GM21576 (cell line): ENCODE results near the gene TMEFF2.

ENCODE experiments used
- ATAC-seq: cut with Tn5 transposase; IDR thresholded peaks from one replicate; pipeline ENCODE4 v1.9.1; 2021; ENCODE audit warnings: mild to moderate bottlenecking, moderate library complexity; ENCODE audit not compliant: unreplicated experiment

TMEFF2 gene

GRCh38 chr2:191977754-191978153, 217.0 kb downstream of the TMEFF2 start:
- ATAC-seq: no peak

DNA sequence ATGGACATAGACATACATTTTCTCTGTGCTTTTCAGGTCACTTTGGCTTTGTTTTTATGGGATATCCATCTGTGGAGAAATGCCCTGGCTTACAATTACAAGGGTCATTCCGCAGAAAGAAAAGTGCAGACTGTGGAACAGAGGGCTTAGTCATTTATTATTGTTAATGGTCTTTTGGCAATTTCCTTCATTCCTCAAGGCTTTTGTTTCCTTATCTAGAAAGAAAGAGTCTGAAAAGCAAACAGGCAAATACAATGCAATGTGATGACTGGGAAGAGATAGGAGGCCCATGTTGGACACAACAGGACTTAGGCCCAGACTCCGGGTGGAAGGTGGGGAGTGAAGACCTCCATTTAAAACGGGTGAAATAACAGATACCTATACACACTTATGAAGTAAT, 218.3 kb downstream of the TMEFF2 start:
- no peak for ATAC-seq

DNA sequence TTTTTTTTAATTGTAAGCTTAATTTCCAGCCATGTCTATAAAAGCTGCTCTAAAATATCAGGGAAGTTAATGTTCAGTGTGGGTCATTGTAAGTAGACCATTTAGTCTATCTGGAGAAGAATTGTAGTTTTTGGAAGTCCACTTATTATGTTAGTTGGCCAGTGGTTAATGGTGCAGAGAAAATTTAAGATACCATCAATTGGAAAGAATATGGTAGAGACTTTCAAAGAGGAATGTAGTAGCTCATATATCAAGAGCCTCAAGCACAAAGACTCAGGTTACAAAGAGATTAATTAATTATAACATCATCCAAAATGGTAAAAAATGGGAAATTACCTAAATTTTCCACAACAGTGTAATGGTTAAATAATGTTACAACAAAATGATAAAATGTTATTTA, 220.1 kb downstream of the TMEFF2 start:
- no peak for ATAC-seq

DNA sequence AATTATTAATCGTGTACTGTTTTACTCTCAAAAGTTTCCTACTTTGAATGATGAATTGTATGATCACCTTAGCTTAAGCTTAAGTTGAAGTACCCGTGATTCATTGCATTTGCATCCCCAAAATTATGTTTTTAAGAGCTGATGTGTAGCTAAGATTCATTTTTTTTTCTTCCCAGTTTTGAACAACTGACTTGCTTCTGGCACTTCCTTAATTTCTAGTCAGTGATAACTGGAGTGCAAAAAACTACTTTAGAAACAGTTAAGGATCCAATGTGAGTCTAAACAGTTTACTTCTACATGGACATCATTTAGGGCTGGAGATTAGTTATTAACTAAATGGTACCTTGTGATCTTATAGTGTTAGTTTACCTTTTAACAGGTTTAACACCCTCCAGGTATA, 223.9 kb downstream of the TMEFF2 start:
- no peak for ATAC-seq

GRCh38 chr2:191968120-191968519, 226.6 kb downstream of the TMEFF2 start:
- no peak for ATAC-seq

DNA sequence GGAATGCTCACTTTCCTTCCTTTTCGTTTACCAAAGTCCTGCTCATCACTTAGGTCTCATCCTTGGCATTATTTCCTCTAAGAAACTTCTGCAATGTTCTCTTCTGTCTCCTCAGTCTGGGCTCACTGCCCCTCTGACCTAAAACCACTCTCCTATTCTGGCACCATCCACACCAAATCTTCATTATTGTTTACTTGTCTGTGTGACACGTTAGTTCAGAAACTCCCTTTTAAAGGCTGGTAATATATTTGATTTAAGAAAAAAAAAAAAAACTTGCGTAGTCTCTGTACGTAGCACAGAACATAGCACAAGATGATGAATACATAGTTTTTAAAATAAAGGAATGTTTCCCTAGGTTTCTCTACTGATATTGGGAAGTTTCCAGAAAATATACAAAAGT, 229.0 kb downstream of the TMEFF2 start:
- ATAC-seq: no peak

- ATAC-seq: no peak
These were observed 233.2 kb downstream of the TMEFF2 start for GRCh38 chr2:191961556-191961955.

GRCh38 chr2:191959209-191959608, 235.5 kb downstream of the TMEFF2 start:
- ATAC-seq: no peak

GRCh38 chr2:191957996-191958860, 236.5 kb downstream of the TMEFF2 start:
- no peak for ATAC-seq

DNA sequence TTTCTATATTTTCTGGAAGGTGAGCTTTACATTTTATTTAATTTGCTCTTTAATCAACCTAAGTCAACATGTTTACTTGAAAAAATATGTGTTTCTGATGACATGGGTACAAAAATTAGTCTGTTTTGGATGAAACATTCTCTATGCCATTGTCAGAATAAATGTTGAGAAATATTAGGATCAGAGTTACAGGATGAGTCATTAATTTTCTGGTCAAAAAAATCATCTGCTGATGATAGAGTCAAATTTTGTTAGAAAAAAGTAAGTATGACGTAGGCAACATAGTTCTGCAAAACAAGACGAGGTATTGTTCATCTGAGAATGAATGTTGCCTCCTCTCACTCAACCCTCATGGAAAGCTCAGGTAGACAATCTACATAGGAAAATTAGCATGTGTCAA, 240.3 kb downstream of the TMEFF2 start:
- no peak for ATAC-seq

GRCh38 chr2:191952515-191953270, 242.0 kb downstream of the TMEFF2 start:
- no peak for ATAC-seq

- no peak for ATAC-seq
These were observed 242.9 kb downstream of the TMEFF2 start for GRCh38 chr2:191951832-191952231.

DNA sequence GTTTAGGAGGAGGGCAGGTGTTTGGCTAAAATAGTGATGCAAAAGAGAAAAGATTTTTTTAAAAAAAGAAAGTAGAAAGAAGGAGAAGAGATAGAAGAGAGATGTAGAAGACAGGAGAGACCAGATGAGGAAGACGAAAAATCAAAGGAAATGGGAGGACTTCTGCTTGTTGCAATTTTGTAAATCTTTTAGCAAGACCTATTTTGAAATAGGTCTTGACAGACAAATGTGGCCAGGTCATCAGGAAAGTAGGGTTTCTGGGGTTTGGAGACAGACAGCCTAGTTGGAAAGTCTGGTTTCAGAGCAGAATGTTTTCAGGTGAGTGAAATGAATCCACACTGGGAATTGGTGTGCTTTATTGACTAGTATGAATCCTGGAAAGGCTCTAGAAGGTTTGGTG, 243.4 kb downstream of the TMEFF2 start:
- no peak for ATAC-seq

DNA sequence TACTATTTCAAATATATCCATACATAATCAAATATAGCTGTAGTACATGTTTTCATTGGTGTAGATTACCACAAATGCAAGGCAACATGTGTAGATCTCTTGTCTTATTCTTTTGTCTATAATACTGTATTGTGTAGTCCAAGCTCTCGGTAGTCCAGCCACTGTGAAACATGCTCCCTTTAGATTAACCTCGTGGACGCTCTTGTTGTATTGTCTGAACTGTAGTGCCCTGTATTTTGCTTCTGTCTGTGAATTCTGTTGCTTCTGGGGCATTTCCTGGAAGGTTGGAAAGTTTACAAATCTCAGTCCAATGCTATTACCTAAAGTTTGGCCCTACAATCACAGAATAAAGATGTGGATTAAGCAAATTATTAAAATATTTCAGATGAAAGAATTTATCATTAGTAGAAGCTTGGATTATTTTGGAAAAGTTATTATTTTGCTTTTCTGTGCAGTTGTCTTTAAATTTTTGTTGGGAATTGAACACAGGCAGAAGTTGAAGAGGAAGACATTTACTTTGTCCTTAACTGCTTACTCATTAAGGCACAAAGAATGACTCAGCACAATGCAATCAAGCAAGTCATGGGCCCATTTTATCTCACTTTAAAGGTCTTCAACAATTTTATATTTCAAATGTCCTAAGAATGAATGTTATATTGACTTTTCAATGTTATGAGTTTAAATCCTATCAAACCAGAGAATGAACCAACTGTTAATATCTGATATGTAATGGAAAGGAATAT, 244.4 kb downstream of the TMEFF2 start:
- no peak for ATAC-seq

- ATAC-seq: no peak
These were observed 247.5 kb downstream of the TMEFF2 start for GRCh38 chr2:191947235-191947634.

- no peak for ATAC-seq
These were observed 248.1 kb downstream of the TMEFF2 start for GRCh38 chr2:191946471-191947182.

DNA sequence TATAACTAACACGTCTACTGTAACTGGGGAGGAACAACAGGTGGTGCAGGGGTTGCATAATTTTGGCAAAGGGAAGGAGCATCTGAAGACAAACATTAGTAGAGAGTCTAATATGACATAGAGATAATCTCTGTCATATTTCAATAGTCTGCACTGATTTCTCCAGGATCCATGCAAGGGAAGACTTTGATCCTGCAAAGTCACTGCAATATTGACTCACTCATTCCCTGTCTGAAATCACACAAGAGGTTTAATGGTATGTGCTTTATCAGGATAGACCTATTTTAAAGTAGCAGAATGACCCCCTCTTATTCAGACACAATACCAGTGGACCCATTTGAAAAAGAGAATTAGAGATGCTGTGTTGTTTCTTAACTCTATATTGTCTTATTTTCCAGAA, 249.1 kb downstream of the TMEFF2 start:
- no peak for ATAC-seq

DNA sequence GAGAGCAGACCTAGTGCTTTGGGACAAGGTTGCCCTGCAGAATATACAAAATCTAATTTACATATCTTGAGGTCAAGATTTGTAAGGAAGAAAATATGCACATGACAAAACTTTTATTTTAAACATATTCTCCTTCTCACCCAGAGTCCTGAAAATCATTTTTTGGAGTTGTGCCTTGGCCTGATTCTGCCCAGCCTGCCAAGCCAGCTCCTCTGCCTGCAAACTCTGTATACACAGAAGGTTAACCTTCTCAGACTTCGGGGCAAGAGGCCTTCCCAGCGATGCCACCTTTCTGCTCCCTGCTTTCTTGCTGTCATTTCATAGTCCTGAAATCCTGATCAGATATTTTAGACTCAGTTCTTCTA, 252.0 kb downstream of the TMEFF2 start:
- no peak for ATAC-seq

DNA sequence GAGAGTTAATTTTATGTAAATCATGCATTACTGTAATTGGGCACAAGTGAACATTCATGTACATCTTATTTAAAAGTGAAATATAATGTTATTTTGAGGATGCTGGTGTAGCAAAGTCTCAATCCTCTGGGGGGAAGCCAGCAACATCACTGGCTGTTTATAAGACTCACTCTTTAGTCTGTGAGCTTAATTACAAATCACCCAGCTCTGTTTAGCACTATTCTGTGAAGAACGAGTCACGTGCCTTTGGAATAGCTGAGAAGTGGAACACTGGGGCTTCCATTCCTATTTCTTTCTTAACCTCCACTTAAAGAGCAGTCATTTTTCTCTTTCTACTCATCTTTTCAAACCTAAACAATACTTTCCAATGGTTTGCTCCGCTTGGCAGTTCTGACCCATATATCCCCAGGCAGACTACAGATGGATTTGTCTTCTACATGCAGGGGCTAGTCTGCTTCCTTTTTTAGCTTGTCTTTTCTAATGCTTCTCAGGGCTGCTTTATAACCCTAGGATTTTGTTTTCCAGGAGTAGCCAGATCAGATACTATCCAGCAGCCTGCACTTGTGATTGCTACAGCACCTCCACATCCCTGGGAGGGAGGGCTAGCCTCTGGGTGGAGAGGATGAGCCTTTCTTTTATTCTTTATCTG, 252.5 kb downstream of the TMEFF2 start:
- ATAC-seq: no peak

GRCh38 chr2:191941376-191941929, 253.3 kb downstream of the TMEFF2 start:
- no peak for ATAC-seq
